ENCODE data around the gene ERICH6B.

- no peak for TF ChIP-seq EP300 (IDR thresholded peaks at IDR 0.05)
- TF ChIP-seq CTCF (IDR thresholded peaks at IDR 0.05) = no peak
- no peak for TF ChIP-seq POLR2AphosphoS5 (IDR thresholded peaks at IDR 0.05)
- TF ChIP-seq POLR2A (IDR thresholded peaks at IDR 0.05) = no peak
Measured at GRCh38 chr13:45516757-45517156, 98.8 kb downstream of the ERICH6B start.

All from gastroesophageal sphincter (tissue), 3 donors.